ENCODE measurements around the gene SCAI.

- TF ChIP-seq, protein P1, sequence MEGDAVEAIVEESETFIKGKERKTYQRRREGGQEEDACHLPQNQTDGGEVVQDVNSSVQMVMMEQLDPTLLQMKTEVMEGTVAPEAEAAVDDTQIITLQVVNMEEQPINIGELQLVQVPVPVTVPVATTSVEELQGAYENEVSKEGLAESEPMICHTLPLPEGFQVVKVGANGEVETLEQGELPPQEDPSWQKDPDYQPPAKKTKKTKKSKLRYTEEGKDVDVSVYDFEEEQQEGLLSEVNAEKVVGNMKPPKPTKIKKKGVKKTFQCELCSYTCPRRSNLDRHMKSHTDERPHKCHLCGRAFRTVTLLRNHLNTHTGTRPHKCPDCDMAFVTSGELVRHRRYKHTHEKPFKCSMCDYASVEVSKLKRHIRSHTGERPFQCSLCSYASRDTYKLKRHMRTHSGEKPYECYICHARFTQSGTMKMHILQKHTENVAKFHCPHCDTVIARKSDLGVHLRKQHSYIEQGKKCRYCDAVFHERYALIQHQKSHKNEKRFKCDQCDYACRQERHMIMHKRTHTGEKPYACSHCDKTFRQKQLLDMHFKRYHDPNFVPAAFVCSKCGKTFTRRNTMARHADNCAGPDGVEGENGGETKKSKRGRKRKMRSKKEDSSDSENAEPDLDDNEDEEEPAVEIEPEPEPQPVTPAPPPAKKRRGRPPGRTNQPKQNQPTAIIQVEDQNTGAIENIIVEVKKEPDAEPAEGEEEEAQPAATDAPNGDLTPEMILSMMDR (IDR thresholded peaks at IDR 0.05): no peak
- TF ChIP-seq POLR2A (IDR thresholded peaks at IDR 0.05; ENCODE audit: low read depth): no peak
These were observed 67.3 kb downstream of the SCAI start for GRCh38 chr9:125075997-125076396.
